ENCODE measurements around the gene NUFIP2.

GRCh38 chr17:29293890-29294579 lies at the start of gene NUFIP2:
- peak; percentile 100 for TF ChIP-seq POLR2AphosphoS5 (IDR thresholded peaks at IDR 0.05)
- TF ChIP-seq CTCF (IDR thresholded peaks at IDR 0.05): peak in 2 of 3 experiments; percentile 23 to 31
- TF ChIP-seq EP300 (IDR thresholded peaks at IDR 0.05): no peak
- TF ChIP-seq POLR2A (IDR thresholded peaks at IDR 0.05; ENCODE audit: low read depth): peak; percentile 99

Data from esophagus muscularis mucosa (tissue), 4 donors.